ENCODE measurements around the gene CCDC88A.

DNA sequence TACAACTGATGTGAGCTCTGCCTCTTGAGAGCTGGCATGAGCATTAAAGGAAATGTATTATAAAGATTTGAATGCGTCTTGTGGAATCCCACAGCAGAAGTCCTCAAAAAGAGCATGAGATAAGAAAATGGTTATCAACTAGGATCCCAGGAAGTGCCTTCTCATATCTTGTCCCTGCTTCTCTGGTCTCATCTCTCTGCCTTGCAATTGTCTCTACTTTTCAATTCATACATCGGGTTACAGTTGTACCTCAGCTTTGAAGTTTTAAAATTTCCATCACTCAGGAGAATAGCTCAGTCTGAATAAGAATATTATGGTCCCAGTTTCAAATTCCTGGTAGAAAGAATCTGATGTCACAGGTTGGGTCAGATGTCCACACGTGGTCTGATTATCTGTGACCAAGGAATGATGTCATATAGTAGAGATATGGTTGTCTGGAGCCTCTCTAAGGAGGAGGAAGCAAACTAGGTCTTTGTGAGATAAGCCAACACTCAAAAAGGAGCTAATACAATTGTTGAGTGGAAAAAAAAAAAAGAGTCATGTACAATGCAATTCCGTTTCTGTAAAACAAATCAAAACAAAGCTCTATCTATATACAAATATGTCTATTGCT, 21.7 kb upstream of the CCDC88A start:
- TF ChIP-seq, protein P1, sequence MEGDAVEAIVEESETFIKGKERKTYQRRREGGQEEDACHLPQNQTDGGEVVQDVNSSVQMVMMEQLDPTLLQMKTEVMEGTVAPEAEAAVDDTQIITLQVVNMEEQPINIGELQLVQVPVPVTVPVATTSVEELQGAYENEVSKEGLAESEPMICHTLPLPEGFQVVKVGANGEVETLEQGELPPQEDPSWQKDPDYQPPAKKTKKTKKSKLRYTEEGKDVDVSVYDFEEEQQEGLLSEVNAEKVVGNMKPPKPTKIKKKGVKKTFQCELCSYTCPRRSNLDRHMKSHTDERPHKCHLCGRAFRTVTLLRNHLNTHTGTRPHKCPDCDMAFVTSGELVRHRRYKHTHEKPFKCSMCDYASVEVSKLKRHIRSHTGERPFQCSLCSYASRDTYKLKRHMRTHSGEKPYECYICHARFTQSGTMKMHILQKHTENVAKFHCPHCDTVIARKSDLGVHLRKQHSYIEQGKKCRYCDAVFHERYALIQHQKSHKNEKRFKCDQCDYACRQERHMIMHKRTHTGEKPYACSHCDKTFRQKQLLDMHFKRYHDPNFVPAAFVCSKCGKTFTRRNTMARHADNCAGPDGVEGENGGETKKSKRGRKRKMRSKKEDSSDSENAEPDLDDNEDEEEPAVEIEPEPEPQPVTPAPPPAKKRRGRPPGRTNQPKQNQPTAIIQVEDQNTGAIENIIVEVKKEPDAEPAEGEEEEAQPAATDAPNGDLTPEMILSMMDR (IDR thresholded peaks at IDR 0.05; ENCODE audit: poor library complexity) = no peak
- TF ChIP-seq EZH2 (IDR thresholded peaks at IDR 0.05; ENCODE audit: borderline replicate concordance) (no peak), EZH2phosphoT487 (IDR thresholded peaks at IDR 0.05; ENCODE audit: low read depth, severe bottlenecking, unreplicated experiment) (no peak)

Data from hepatocyte (in vitro differentiated cells).